ENCODE results near the gene TRMT44.

Gene TRMT44

GRCh38 chr4:8440492-8441311 lies at the start of gene TRMT44, which contains the start of gene ACOX3:
Gene TRMT44 (plus strand): TSS chr4:8440777. CDS start chr4:8440823, 46 bp downstream.
Gene ACOX3 (minus strand): TSS chr4:8440723. CDS start chr4:8416521, 24,202 bp downstream.
- DNase-seq = peak; percentile 92

GRCh38 chr4:8391071-8391470 lies 49.5 kb upstream of the TRMT44 start:
- DNase-seq = no peak

- DNase-seq = no peak
Measured at GRCh38 chr4:8391972-8392371, 48.6 kb upstream of the TRMT44 start.

- DNase-seq = no peak
Measured at GRCh38 chr4:8392591-8393190, 47.9 kb upstream of the TRMT44 start.

- no peak for DNase-seq
Measured at GRCh38 chr4:8393593-8394038, 47.0 kb upstream of the TRMT44 start.

- DNase-seq = no peak
Measured at GRCh38 chr4:8394061-8394519, 46.5 kb upstream of the TRMT44 start.

GRCh38 chr4:8394806-8395205 lies 45.8 kb upstream of the TRMT44 start:
- DNase-seq = no peak

GRCh38 chr4:8395504-8396296 lies 44.9 kb upstream of the TRMT44 start:
- no peak for DNase-seq

GRCh38 chr4:8396762-8397406 lies 43.7 kb upstream of the TRMT44 start:
- DNase-seq = no peak

- no peak for DNase-seq
Measured at GRCh38 chr4:8398347-8398746, 42.2 kb upstream of the TRMT44 start.

GRCh38 chr4:8399298-8399697 lies 41.3 kb upstream of the TRMT44 start:
- DNase-seq = no peak

GRCh38 chr4:8400632-8401325 lies 39.8 kb upstream of the TRMT44 start:
- peak; percentile 26 for DNase-seq

- DNase-seq = no peak
Measured at GRCh38 chr4:8401665-8402064, 38.9 kb upstream of the TRMT44 start.

GRCh38 chr4:8402181-8402597 lies 38.4 kb upstream of the TRMT44 start:
- DNase-seq = no peak

- peak; percentile 68 for DNase-seq
Measured at GRCh38 chr4:8402640-8403039, 37.9 kb upstream of the TRMT44 start.

GRCh38 chr4:8403173-8403753 lies 37.3 kb upstream of the TRMT44 start:
- DNase-seq = peak; percentile 84

- peak; percentile 21 for DNase-seq
Measured at GRCh38 chr4:8403976-8404375, 36.6 kb upstream of the TRMT44 start.

GRCh38 chr4:8404791-8405515 lies 35.6 kb upstream of the TRMT44 start:
- no peak for DNase-seq

- no peak for DNase-seq
Measured at GRCh38 chr4:8405516-8405875, 35.1 kb upstream of the TRMT44 start.

- DNase-seq = peak; percentile 23
Measured at GRCh38 chr4:8406887-8407286, 33.7 kb upstream of the TRMT44 start.

- DNase-seq = no peak
Measured at GRCh38 chr4:8407316-8407715, 33.3 kb upstream of the TRMT44 start.

All from hematopoietic multipotent progenitor cell treated with erythropoietin and hydrocortisone succinate and interleukin-3 and kit ligand, for 4 days (in vitro differentiated cells).